ENCODE measurements around the gene THUMPD3.

GRCh38 chr3:9409981-9410854 lies 47.4 kb downstream of the THUMPD3 start:
- TF ChIP-seq EZH2 (IDR thresholded peaks at IDR 0.05; ENCODE audit: insufficient read depth, low read length) (no peak), CTCF (IDR thresholded peaks at IDR 0.05; ENCODE audit: insufficient read depth, low read depth, low read length) (no peak)

All from astrocyte (in vitro differentiated cells and primary cell).